Stimulated activated naive CD8-positive, alpha-beta T cell treated with anti-CD3 and anti-CD28 coated beads, Interleukin-15, Interleukin-2, amounts not matched to agents 100 U/mL and 50 U/mL, for 24 hours (primary cell): ENCODE results near the gene P2RY8.
"Not testable (repeated sequence)": the region's sequence is repeated elsewhere in the genome, so short reads cannot be mapped to it uniquely, and the experiment has no call there.

Source experiments
- ATAC-seq: fragments of 150-1000 bp; cut with Tn5 transposase; one replicate; pipeline ENCODE4 v1.10.0; 2021
- DNase-seq: peaks from one replicate; pipeline ENCODE4 v3.0.0; 2021

Gene P2RY8

GRCh38 chrX:1518512-1518911 lies 18.5 kb downstream of the P2RY8 start:
- DNase-seq (no peak), ATAC-seq (no peak)

- no peak for DNase-seq
- no peak for ATAC-seq
Measured at GRCh38 chrX:1516596-1517104, 20.3 kb downstream of the P2RY8 start.

- DNase-seq (no peak), ATAC-seq (no peak)
Measured at GRCh38 chrX:1511829-1512228, 25.2 kb downstream of the P2RY8 start.

DNA sequence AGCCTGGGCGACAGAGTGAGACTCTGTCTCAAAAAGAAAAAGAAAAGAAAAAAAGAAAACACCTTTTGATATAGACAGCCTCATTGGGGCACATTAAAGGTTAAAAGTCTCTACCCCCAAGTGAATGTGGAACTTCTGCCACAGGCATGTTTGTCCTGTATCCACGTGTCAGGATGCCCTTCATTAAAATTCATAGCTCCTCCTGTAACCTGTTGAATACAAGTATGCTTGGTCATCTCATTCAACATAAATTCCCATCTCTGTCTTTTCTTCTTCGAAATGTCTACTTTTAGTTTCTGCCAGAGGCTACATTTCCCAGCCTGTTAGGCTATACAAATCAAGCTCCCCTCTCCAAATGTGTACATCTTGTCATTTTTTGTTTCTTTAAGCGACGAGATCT lies 25.8 kb downstream of the P2RY8 start:
- ATAC-seq (no peak), DNase-seq (no peak)

- DNase-seq (peak; percentile 40), ATAC-seq (peak; percentile 86)
Measured at GRCh38 chrX:1507511-1508463, 29.2 kb downstream of the P2RY8 start.

- no peak for ATAC-seq
- no peak for DNase-seq
Measured at GRCh38 chrX:1506916-1507315, 30.1 kb downstream of the P2RY8 start.

GRCh38 chrX:1502853-1503252 lies 34.1 kb downstream of the P2RY8 start:
- DNase-seq (no peak), ATAC-seq (no peak)

GRCh38 chrX:1502241-1502640 lies 34.7 kb downstream of the P2RY8 start:
- ATAC-seq (peak; percentile 55), DNase-seq (peak; percentile 46)

GRCh38 chrX:1500701-1501624 lies 36.0 kb downstream of the P2RY8 start:
- DNase-seq = no peak

GRCh38 chrX:1496076-1496475 lies 40.9 kb downstream of the P2RY8 start:
- ATAC-seq (no peak), DNase-seq (no peak)

More at GRCh38 chrX:1500701-1501624, 36.0 kb downstream of the P2RY8 start:
- peak; percentile 62 for ATAC-seq

- ATAC-seq (no peak), DNase-seq (no peak)
Measured at GRCh38 chrX:1493877-1494510, 43.0 kb downstream of the P2RY8 start.

- ATAC-seq = no peak
Measured at GRCh38 chrX:1493412-1493811, 43.6 kb downstream of the P2RY8 start.

GRCh38 chrX:1492421-1493012 lies 44.5 kb downstream of the P2RY8 start:
- no peak for DNase-seq
- ATAC-seq = no peak

More at GRCh38 chrX:1493412-1493811, 43.6 kb downstream of the P2RY8 start:
- no peak for DNase-seq

GRCh38 chrX:1491851-1492349 lies 45.1 kb downstream of the P2RY8 start:
- DNase-seq (peak; percentile 77), ATAC-seq (peak; percentile 91)

GRCh38 chrX:1491248-1491647 lies 45.7 kb downstream of the P2RY8 start:
- not testable (repeated sequence) for ATAC-seq, DNase-seq

DNA sequence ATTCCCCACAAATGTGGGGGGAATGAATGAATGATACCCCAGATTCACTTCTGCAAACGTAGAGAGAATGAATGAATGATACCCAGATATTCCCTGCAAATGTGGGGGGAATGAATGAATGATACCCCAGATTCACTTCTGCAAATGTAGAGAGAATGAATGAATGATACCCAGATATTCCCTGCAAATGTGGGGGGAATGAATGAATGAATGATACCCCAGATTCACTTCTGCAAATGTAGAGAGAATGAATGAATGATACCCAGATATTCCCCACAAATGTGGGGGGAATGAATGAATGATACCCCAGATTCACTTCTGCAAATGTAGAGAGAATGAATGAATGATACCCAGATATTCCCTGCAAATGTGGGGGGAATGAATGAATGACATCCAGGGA lies 46.3 kb downstream of the P2RY8 start:
- not testable (repeated sequence) for DNase-seq, ATAC-seq

DNA sequence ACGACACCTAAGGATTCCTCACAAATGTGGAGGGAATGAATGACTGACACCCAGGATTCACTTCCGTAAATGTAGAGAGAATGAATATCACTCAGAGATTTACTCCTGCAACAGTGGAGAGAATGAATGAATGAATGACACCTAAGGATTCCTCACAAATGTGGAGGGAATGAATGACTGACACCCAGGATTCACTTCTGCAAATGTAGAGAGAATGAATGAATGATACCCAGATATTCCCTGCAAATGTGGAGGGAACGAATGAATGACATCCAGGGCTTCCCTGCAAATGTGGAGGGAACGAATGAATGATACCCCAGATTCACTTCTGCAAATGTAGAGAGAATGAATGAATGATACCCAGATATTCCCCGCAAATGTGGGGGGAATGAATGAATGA lies 47.6 kb downstream of the P2RY8 start:
- not testable (repeated sequence) for DNase-seq, ATAC-seq

- DNase-seq (no peak), ATAC-seq (no peak)
Measured at GRCh38 chrX:1488745-1489144, 48.2 kb downstream of the P2RY8 start.

GRCh38 chrX:1488141-1488540 lies 48.8 kb downstream of the P2RY8 start:
- DNase-seq (no peak), ATAC-seq (no peak)

GRCh38 chrX:1487401-1487800 lies 49.6 kb downstream of the P2RY8 start:
- no peak for DNase-seq
- ATAC-seq = no peak

- no peak for DNase-seq
- no peak for ATAC-seq
Measured at GRCh38 chrX:1486749-1487361, 50.1 kb downstream of the P2RY8 start.
